ENCODE data around the gene SLC6A3.
"Not testable (repeated sequence)": the region's sequence is repeated elsewhere in the genome, so short reads cannot be mapped to it uniquely, and the experiment has no call there.

Gene SLC6A3

DNA sequence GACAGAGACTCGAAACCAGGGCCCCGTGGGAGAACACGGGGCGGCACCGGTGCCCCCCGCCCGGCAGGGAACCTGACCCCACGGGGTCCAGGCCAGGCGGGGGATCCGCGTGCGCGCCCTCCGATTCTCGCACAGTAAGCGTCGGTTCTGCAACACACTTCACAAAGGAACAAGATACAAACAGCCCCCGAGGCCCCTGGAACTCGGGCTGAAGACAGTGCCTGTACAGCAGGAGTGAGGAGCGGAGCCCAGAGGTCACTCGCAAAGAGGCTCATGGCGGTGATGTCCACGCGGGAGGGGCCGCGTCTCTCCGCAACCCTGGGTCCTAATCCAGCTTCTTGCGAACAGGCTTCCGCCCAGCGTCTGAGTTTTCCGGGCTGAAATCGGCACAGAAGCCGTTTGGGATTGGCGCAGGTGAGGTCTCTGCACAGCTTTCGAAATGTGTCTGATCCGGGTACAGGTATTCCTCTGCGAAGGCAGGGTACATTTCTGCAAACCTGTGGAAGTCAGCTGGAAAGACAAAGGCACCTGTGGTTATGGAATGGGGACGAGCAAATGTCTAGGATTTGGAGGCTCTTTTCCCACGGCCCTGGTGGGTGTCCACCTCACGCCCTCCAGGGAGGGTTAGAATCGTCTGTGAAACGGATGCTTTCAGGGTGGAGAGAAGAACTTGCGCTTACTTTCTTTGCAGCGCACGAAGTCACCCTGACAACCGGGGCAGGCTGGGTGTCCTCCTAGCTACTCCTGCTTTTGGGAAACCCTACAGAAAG, 18.3 kb upstream of the SLC6A3 start:
- DNase-seq = no peak

DNA sequence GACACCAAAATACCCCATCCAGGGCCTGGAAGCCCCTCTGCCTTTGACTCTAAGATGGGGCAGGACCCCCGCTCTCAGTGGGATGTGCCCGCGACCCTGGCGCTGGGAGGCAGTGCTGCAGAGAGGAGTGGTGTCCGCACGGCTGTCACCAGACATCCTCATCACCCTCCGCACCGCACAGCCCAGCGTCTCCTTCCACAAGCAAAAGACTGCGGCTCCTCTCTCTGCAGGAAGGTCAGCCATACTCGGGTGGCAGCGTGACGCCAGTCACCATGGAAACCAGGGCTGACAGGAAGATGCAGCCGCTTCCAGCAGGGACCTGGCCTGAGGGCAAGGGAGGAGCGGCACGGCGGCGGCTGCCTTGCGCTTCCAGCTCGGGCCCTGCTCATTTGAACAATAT, 17.1 kb upstream of the SLC6A3 start:
- no peak for DNase-seq

DNA sequence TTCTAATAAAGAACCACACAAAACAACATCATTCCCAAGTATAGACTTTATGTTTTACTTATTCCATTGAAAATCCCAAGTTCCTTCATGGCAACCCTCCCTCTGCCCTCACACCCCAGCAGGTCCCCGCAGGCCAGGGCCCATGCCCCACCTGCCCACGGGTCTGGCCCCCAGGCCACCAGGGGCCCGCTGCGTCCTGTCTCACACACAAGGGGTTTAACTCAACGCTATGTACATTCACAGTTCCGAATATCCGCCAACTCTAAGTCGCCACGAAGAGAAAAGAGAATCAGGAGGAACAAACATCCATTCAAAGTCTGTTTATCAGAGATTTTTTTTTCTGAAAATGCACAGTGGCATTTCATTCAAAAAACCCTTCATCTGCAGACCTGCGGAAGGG, 16.2 kb upstream of the SLC6A3 start:
- no peak for DNase-seq

DNA sequence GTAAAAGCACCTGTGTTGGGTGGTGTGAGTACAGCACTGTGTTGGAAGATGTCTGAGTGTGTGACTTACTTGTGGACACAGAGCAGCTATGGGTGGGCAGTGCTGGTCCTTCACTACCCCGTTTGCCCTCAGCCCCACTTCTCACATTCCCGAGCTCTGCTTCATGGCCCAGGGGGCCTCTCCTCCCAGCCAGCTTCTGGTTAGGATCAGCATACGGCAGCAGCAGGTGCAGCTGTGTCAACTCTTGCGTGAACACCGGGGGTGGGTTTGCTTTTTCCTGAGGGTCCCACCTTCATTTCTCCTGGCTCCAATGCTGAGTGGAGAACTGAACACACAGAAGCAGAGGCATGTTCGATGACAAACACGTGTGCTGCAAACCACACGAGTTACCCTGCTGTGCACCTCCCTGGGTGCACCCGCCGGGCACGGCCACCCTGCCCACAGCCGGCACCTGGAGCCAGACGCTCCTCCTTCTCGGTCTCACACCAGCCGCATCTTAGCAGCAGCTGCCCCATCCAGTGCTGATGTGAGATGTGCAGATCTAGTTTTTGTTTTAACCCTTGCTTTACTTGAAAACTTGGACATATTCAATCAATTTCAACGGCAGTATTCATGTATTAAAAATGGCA, 14.9 kb upstream of the SLC6A3 start:
- no peak for DNase-seq

DNA sequence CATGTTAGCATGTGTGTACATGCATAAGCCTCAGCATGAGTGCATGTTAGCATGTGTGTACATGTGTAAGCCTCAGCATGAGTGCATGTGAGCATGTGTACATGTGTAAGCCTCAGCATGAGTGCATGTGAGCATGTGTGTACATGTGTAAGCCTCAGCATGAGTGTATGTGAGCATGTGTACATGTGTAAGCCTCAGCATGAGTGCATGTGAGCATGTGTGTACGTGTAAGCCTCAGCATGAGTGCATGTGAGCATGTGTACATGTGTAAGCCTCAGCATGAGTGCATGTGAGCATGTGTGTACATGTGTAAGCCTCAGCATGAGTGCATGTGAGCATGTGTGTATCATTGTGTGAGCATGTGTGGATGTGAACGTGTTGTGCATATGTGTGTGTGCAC, 14.2 kb upstream of the SLC6A3 start:
- DNase-seq = not testable (repeated sequence)

DNA sequence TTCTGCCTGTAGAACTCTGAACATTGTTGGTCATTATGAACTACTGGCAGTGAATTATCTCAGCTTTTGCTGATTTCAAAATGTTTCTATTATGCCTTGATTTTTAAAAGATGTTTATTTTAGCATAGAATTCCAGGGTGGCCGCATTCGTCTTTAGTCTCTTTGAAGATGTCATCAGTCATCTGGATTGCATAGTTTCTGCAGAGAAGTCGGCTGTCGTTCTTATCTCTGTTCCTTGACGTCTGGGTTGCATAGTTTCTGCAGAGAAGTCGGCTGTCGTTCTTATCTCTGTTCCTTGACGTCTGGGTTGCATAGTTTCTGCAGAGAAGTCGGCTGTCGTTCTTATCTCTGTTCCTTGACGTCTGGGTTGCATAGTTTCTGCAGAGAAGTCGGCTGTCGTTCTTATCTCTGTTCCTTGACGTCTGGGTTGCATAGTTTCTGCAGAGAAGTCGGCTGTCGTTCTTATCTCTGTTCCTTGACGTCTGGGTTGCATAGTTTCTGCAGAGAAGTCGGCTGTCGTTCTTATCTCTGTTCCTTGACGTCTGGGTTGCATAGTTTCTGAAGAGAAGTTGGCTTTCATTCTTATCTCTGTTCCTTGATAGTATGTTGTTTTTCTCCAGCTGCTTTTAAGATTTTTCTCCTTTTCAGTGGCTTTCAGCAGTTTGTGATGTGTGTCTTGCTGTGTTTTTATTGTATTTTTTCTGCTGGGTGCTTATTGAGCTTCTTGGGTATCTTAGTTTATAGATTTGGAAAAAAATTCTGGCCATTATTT, 11.1 kb upstream of the SLC6A3 start:
- not testable (repeated sequence) for DNase-seq

DNA sequence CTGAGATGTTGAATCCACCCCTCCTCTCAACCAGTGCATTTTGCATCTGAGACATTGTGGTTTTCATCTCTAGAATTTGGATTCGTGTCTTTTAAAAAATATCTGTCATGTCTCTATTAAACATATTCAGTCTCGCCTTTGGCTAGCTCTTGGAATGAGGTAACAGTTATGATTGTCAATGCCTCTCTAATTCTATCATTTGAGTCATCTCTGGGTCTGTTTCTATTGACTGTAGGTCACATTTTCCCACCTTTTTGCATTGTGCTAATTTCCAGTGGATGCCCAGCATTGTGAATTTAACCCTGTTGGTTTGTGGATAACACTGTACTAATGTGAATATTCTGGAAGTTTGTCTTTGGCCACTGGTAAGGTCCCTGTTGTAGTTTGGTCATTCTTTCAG, 8.4 kb upstream of the SLC6A3 start:
- no peak for DNase-seq

DNA sequence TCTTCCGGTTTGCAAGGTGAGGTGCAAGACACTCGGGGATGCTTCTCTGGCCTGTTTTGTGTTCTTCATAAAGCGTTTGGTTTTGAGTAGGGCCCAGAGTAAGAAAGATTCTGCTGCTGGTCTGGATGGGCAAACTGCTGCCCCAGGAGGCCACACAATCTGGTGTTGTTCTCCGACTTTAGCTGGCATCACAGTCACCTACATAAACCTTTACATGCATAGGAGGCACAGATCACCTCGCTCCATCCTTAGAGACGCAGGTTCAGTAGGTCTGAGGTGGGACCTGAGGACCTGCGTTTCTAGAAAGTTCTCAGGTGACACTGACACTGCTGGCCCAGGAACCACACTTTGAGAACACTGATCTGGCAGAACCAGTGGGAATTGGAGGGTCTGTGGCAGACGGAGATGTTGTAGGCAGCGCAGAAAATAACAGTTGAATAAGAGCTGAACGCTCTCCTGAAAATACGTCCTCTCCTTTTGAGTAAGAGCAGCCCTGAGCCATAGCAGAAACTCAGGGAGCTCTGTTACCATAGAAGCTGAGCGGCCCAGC, 3.9 kb upstream of the SLC6A3 start:
- peak in 1 of 2 experiments; percentile 16 for DNase-seq

DNA sequence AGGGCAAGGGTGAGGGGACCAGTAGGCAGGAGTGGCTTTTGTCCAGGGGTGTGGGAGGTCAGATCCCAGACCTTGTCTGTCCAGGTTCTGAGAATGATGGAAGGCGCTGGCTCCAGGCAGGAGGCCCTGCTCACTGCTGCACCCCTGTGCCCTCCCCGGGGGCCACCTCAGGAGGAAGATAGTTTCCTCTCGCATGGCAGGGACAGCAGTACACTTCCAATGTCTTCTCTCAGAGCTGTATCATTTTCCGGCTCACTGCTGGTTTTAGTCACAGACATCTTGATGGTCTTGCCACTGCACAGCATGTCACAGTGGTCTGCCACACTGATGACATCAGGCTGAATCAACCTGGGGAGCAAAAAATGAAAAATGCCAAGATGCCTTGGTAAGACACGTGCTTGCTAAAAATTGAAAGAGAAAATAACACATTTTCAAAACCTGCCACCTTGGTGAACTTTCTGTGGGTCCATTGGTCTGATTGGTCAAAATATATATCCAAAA, 3.3 kb upstream of the SLC6A3 start:
- peak; percentile 46 to 62 for DNase-seq

DNA sequence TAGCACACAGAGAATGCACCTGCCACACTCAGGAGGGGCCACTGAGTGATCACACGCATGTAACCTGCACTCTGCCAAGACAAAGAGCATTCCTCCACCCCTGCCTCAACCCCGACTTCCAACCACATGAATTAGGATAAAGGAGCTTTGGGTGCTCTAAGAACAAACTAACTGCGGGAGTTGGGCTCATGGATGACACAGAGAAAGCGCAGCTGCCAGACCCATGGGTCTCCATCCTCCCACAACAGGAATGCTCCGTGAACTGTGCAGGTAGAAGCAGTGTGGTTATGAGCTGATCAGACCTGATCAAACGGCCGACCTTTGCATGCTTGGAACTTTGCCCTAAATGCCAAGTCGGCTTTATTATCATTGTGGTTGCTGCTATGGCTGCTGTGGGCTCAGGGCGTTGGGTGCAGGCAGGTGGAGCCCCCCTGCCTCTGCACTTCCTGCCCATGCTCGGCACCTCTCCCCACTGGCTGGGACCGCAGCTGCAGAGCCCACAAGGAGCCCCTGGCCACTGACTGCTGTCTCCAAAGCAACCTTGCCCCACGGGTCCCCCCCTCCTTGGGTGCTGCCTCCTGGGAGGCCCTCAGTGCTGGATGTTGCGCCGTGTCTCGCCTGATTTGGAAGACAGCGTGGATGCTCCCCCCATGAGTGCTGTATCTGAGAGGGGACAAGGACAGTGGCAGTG, 2.6 kb upstream of the SLC6A3 start:
- DNase-seq = peak; percentile 24 to 44

DNA sequence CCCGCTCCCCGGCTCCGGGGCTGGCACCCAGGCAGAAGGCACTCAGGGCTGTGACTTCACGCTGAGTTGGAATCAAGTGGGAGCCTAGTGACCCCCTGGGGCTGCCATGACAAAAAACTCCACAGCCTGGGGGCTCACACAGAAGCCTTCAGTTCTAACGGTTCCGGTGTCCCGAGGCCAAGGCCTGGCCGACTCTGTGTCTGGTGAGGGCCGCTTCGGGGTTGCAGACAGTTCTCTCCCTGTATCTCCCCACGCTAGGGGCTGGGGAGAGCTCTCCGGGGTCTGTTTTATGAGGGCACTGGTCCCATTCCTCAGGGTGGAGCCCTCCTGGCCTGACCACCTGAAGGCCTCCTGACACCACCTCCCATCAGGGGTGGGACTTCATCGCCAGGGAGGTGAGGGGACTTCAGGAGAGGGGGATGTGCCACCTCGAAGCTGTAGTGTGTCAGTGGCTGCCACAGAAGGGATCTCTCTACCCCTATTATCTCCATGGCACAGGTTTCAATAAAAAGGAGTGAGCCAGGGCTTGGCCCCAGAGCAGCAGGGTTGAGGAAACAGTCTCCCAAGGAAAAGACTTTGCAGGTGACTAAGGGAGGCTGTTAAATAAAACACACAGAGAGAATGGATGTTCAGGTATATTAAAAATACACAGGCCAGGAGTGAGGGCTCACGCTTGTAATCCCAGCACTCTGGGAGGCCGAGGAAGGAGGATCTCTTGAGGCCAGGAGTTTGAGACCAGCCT, 1.5 kb upstream of the SLC6A3 start:
- DNase-seq = peak in 1 of 2 experiments; percentile 15

DNA sequence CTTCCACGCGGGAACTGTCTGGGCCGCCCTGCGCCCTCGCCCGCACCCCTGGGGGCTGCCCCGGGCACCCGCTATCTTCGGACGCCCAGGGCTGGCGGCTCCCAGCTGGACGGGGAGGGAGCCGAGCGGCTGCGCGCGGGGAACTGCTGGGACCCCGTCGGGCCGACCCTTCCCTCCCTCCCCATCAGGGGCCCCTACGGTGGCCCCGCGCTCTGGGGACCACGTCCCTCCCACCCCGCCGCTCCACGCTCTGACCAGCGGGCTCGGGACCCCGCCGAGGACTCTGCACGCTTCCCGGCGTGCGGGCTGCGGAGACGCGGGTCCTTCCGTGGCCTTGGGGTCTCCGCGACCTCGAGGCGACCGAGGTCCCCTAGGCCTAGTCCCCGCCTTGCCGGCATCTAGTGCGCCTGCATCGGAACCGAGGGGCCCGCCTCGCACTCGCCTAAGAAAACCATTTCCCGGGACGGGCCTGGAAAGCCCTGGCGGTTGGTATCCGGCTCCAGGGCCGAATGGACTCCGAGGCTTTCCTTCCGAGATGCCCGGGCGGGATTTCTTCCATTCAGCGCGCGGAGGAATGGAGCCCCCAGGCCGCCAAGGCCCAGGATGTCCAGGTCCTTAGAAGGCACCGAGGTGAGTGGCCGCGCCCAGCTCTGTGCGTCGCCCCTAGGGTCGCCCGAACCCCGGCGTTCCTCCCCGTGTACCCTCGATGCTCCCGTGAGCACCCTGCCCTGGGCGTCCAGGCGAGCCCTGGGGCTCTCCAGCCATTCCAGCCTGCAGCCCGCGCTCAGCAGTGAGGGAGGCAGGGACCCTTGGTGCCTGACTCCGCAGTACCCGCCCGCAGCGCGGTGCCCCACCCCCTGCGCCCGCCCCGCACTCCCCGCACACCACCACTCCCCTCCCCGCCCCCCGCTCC, 705 bp upstream of the SLC6A3 start:
- DNase-seq = peak in 1 of 2 experiments; percentile 17

DNA sequence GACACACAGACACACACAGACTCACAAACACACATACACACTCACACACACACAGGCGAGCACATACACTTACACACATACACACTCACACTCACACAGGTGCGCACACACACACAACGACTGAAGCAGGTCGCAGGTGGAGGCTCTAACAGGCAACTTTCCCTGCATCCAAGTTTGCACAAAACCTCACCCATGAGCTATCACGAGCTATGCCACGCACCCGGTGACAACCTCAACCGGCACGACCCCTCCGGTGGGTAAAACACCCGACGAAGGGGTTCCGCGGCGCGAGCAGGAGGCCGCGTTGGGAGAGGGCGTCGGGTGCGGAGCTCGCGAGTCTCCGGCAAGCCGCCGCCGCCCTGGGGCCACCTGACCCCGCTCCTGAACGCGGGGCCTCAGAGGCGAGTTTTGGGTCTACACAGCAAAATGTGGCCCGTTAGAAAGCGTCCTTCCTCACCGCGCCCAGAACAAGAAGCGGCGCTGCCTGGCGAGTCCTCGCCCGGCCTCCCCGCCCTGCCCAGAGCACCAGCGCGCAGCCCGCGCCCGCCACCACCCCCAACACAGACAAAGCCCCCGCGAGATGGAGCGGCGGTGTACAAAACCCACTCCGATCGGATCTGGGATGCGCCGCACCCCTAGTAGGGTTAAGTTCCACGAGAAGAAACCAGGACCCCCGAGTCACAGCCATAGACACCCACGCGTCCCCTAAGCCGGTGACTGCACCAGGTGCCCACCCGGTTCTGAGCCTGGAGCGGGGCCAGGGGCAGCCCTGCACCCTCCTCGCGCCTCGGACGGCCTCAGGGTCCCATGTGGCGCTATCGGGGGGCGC, 665 bp downstream of the SLC6A3 start:
- peak in 1 of 2 experiments; percentile 19 for DNase-seq

DNA sequence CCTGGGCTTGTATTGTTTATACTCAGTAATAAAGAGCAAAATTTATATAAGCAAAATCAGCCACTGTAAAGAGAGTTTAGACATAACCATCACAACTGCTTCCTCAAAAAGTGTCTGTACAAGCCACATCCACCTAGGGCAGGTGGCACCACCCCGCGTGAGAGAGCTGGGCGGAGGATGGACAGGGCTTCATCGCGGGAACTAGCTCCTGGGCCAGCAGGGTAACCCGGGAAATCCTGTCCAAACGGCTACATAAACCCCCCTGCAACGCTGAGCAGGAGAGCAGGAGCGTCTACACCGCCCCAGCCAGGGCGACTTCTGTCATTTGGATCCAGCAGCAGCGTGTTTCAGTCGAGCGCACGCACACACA, 1.3 kb downstream of the SLC6A3 start:
- DNase-seq = peak in 1 of 2 experiments; percentile 17

DNA sequence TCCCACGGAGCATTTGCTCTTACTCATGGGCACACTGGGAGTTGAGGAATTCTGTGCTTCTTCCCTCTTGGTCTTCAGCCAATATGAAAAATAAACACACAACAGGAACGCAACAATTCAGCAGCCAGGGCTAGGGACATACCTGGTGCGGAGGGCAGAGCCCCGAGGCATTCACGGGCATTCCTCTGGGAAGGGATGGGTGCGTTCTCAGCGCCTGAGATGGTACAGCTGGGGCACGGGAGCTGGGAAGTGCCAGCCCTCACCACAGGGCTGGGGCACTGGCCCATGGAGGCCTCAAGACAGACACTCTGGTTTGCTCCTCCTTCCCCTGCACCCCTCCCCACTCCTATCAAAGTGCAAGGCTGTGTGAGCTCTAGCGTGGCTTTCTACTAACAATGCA, 2.1 kb downstream of the SLC6A3 start:
- no peak for DNase-seq

DNA sequence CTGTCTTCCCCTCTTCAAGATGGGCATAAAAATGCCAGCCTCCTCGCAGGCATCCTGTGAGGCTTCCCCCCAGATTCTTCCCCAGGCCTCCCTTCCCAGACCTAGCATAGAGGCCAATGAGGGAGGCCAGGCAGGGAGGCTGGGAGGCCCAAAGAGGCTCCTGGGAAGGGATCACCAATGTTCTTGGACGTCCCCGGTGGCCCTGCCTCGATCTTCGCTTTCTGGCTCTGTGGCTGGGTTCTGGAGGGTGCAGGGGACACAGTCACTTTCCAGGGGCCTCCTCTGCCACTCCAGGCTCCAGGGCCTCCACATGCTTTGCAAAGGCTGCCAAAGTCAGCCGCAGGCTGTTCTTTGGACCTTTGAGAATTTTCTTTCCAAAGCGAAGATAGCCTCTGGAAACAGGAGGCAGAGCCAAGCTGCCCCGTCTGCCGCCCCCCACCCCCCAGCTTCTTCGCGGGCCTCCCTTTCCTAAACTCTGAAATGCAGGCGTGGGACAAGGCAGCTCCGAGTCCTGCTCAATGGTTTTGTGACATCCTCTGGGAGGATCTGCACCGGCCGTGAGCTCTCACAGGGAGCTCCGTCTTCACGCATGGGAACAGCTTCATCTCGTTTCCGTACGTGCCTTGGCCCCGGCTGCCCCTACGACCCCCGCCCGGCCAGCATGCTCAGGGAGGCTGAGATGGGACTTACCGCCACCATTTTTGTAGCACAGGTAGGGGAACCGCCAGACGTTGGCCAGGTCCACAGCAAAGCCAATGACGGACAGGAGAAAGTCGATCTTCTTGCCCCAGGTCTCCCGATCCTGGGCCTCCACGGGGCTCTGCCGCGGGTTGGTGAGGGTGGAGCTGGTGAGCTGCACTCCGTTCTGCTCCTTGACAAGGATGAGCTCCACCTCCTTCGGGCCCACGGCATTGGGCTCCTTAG, 2.8 kb downstream of the SLC6A3 start:
- DNase-seq = no peak

DNA sequence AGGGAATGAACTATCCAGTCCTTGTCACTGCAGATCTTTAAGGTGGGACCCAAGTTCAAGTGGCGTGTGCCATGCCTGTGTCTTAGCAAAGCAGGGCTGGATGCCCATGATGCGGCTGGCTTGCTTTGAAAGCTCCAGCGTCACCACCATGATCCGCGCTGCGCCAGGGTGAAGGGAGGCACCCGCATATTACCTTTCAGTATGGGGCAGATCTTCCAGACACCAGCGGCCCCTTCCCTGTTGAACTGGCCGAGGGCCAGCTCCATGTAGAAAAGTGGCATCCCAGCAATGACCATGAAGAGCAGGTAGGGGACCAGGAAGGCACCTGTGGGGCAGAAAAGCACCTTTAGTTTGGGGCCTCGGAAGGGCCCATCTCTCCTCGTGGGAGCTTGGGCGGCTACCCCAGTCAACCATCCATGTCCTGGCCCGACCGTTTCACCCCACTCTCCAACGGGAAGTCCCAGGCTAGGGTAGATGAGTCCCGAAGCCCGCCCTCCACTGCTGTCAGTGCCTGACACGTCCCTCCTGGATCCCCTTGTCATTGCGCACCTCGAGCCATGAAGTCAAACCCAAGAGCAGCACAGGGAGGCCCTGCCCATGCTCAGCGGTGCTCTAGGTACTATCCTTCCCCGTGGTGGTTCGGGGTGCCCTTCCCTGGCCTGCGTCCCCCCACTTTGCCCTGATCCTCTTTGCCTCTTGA, 3.9 kb downstream of the SLC6A3 start:
- DNase-seq = peak in 1 of 2 experiments; percentile 8

DNA sequence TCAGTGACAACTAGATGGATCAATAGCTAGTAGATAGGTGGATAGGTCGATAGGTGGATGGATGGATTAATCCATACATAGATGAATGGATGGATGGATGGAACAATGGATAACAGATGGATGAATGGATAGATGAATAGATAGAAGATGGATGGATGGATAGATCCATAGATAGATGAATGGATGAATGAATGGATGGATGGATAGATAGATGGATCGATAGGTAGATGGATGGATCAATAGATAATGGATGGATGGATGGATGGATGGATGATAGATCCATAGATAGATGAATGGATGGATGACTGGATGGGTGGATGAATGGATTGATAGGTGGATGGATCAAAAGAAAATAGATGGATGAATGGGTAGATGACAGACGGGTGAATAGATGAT, 5.1 kb downstream of the SLC6A3 start:
- no peak for DNase-seq

All from activated T-cell treated with anti-CD3 and anti-CD28 coated beads, Interleukin-2, amount 50 U/mL, for 48 hours (primary cell).